ENCODE results near the gene CACNA1E.
"Not testable (repeated sequence)": the region's sequence is repeated elsewhere in the genome, so short reads cannot be mapped to it uniquely, and the experiment has no call there.

CACNA1E gene

GRCh38 chr1:181517181-181517875 is 34.0 kb downstream of the CACNA1E start:
- ATAC-seq, result no peak

GRCh38 chr1:181518152-181518551 is 34.8 kb downstream of the CACNA1E start:
- ATAC-seq, result no peak
- no peak for DNase-seq

More at GRCh38 chr1:181517181-181517875, 34.0 kb downstream of the CACNA1E start:
- no peak for DNase-seq

GRCh38 chr1:181522864-181523263 is 39.5 kb downstream of the CACNA1E start:
- no peak for ATAC-seq
- no peak for DNase-seq

- no peak for DNase-seq
- ATAC-seq, result no peak
These were observed 41.9 kb downstream of the CACNA1E start for GRCh38 chr1:181525104-181525721.

- not testable (repeated sequence) for ATAC-seq, DNase-seq
These were observed 44.9 kb downstream of the CACNA1E start for GRCh38 chr1:181528241-181528640.

GRCh38 chr1:181531441-181531840 is 48.1 kb downstream of the CACNA1E start:
- DNase-seq (no peak), ATAC-seq (no peak)

- DNase-seq, result no peak
- no peak for ATAC-seq
These were observed 48.8 kb downstream of the CACNA1E start for GRCh38 chr1:181531951-181532600.

GRCh38 chr1:181538836-181539235 is 55.5 kb downstream of the CACNA1E start:
- no peak for ATAC-seq
- DNase-seq, result no peak

- ATAC-seq, result no peak
- DNase-seq, result no peak
These were observed 58.1 kb downstream of the CACNA1E start for GRCh38 chr1:181541458-181541857.

- no peak for DNase-seq
- no peak for ATAC-seq
These were observed 58.6 kb downstream of the CACNA1E start for GRCh38 chr1:181541947-181542346.

- not testable (repeated sequence) for DNase-seq, ATAC-seq
These were observed 59.1 kb downstream of the CACNA1E start for GRCh38 chr1:181542406-181542805.

- ATAC-seq (no peak), DNase-seq (no peak)
These were observed 62.1 kb downstream of the CACNA1E start for GRCh38 chr1:181545395-181545794.

GRCh38 chr1:181548497-181548896 is 65.2 kb downstream of the CACNA1E start:
- ATAC-seq (no peak), DNase-seq (no peak)

- DNase-seq, result no peak
- no peak for ATAC-seq
These were observed 67.9 kb downstream of the CACNA1E start for GRCh38 chr1:181551249-181551648.

GRCh38 chr1:181551754-181552153 is 68.4 kb downstream of the CACNA1E start:
- ATAC-seq, result no peak
- DNase-seq, result no peak

GRCh38 chr1:181554465-181554864 is 71.1 kb downstream of the CACNA1E start:
- DNase-seq, result no peak
- no peak for ATAC-seq

- no peak for DNase-seq
- ATAC-seq, result no peak
These were observed 73.3 kb downstream of the CACNA1E start for GRCh38 chr1:181556631-181557030.

GRCh38 chr1:181557313-181557712 is 74.0 kb downstream of the CACNA1E start:
- DNase-seq, result no peak
- ATAC-seq, result no peak

- ATAC-seq, result no peak
- no peak for DNase-seq
These were observed 75.1 kb downstream of the CACNA1E start for GRCh38 chr1:181558416-181558815.

- ATAC-seq (no peak), DNase-seq (no peak)
These were observed 75.8 kb downstream of the CACNA1E start for GRCh38 chr1:181559142-181559541.

- ATAC-seq (no peak), DNase-seq (no peak)
These were observed 79.1 kb downstream of the CACNA1E start for GRCh38 chr1:181562395-181562794.

GRCh38 chr1:181568736-181569135 is 85.4 kb downstream of the CACNA1E start:
- ATAC-seq (no peak), DNase-seq (no peak)

- ATAC-seq (no peak), DNase-seq (no peak)
These were observed 94.2 kb downstream of the CACNA1E start for GRCh38 chr1:181577475-181577874.
